ENCODE measurements around the gene SMURF1. TPM values are rescaled to one million over a fixed set of nuclear protein-coding genes. Genes with fewer than 3 reads are reported as not detected.

The SMURF1 gene
- polyA plus RNA-seq, 4 donors = 6.3 to 14.8 (median 8.5) TPM

- peaks cover 0 to 3% (median 1%) of the 10 kb centered on the region in 3 donors for H3K36me3 ChIP-seq (ENCODE audit: control insufficient read depth in 3 of 3, insufficient read depth in 2 of 3, low read depth in 1 of 3, low read length in 3 of 3)
- 60 to 78% (median 76%) methylated on average over 10 of the region's 10 CpGs for WGBS, 3 donors
- H3K9me3 ChIP-seq (ENCODE audit: control insufficient read depth in 2 of 2, insufficient read depth in 1 of 2, low read depth in 1 of 2, low read length in 1 of 2) = no peaks in the 10 kb centered on the region
- FAIRE-seq = no peak
- no peak overlapping the region for H3K27ac ChIP-seq (ENCODE audit: low read depth in 1 of 3, low read length in 2 of 3)
- no peak overlapping the region for H3K4me3 ChIP-seq (ENCODE audit: low read depth in 1 of 3, low read length in 3 of 3)
- DNase-seq = peak in 1 of 2 donors; percentile 32
- H3K4me1 ChIP-seq (ENCODE audit: control insufficient read depth in 3 of 3, insufficient read depth in 2 of 3, low read depth in 1 of 3, low read length in 2 of 3) = peaks cover 0 to 12% (median 5%) of the 10 kb centered on the region in 3 donors
- no peaks in the 10 kb centered on the region for H3K27me3 ChIP-seq (ENCODE audit: control insufficient read depth in 3 of 3, insufficient read depth in 3 of 3, low read length in 3 of 3)
Measured at GRCh38 chr7:99137411-99138180, 6.3 kb downstream of the SMURF1 start.

- 93 to 97% (median 93%) methylated on average over 4 of the region's 4 CpGs for WGBS, 3 donors
- FAIRE-seq (no peak), DNase-seq (no peak)
- Histone ChIP-seq H3K9me3 (ENCODE audit: control insufficient read depth in 2 of 2, insufficient read depth in 1 of 2, low read depth in 1 of 2, low read length in 1 of 2) (no peaks in the 10 kb centered on the region), H3K27ac (ENCODE audit: low read depth in 1 of 3, low read length in 2 of 3) (no peak overlapping the region), H3K27me3 (ENCODE audit: control insufficient read depth in 3 of 3, insufficient read depth in 3 of 3, low read length in 3 of 3) (no peaks in the 10 kb centered on the region), H3K36me3 (ENCODE audit: control insufficient read depth in 3 of 3, insufficient read depth in 2 of 3, low read depth in 1 of 3, low read length in 3 of 3) (peaks cover 0 to 1% (median 0%) of the 10 kb centered on the region in 3 donors), H3K4me3 (ENCODE audit: low read depth in 1 of 3, low read length in 3 of 3) (no peak overlapping the region), H3K4me1 (ENCODE audit: control insufficient read depth in 3 of 3, insufficient read depth in 2 of 3, low read depth in 1 of 3, low read length in 2 of 3) (peaks cover 0 to 16% (median 0%) of the 10 kb centered on the region in 3 donors)
Measured at GRCh38 chr7:99135938-99136337, 8.0 kb downstream of the SMURF1 start.

- WGBS, 3 donors = 59 to 61% (median 61%) methylated on average over 9 of the region's 9 CpGs
- H3K4me3 ChIP-seq (ENCODE audit: low read depth in 1 of 3, low read length in 3 of 3) = no peak overlapping the region
- H3K36me3 ChIP-seq (ENCODE audit: control insufficient read depth in 3 of 3, insufficient read depth in 2 of 3, low read depth in 1 of 3, low read length in 3 of 3) = peaks cover 0 to 1% (median 0%) of the 10 kb centered on the region in 3 donors
- DNase-seq (peak in 1 of 2 donors; percentile 36), FAIRE-seq (no peak)
- no peaks in the 10 kb centered on the region for H3K9me3 ChIP-seq (ENCODE audit: control insufficient read depth in 2 of 2, insufficient read depth in 1 of 2, low read depth in 1 of 2, low read length in 1 of 2)
- no peaks in the 10 kb centered on the region for H3K27me3 ChIP-seq (ENCODE audit: control insufficient read depth in 3 of 3, insufficient read depth in 3 of 3, low read length in 3 of 3)
- H3K4me1 ChIP-seq (ENCODE audit: control insufficient read depth in 3 of 3, insufficient read depth in 2 of 3, low read depth in 1 of 3, low read length in 2 of 3) = peaks cover 0 to 16% (median 0%) of the 10 kb centered on the region in 3 donors
- no peak overlapping the region for H3K27ac ChIP-seq (ENCODE audit: low read depth in 1 of 3, low read length in 2 of 3)
Measured at GRCh38 chr7:99133766-99134564, 9.9 kb downstream of the SMURF1 start.

- Histone ChIP-seq H3K27ac (ENCODE audit: low read depth in 1 of 3, low read length in 2 of 3) (peak overlapping the region in 1 of 3 donors; percentile 19), H3K4me1 (ENCODE audit: control insufficient read depth in 3 of 3, insufficient read depth in 2 of 3, low read depth in 1 of 3, low read length in 2 of 3) (peaks cover 0 to 16% (median 0%) of the 10 kb centered on the region in 3 donors), H3K36me3 (ENCODE audit: control insufficient read depth in 3 of 3, insufficient read depth in 2 of 3, low read depth in 1 of 3, low read length in 3 of 3) (peaks cover 0 to 1% (median 0%) of the 10 kb centered on the region in 3 donors), H3K27me3 (ENCODE audit: control insufficient read depth in 3 of 3, insufficient read depth in 3 of 3, low read length in 3 of 3) (no peaks in the 10 kb centered on the region), H3K4me3 (ENCODE audit: low read depth in 1 of 3, low read length in 3 of 3) (no peak overlapping the region), H3K9me3 (ENCODE audit: control insufficient read depth in 2 of 2, insufficient read depth in 1 of 2, low read depth in 1 of 2, low read length in 1 of 2) (no peaks in the 10 kb centered on the region)
- FAIRE-seq (no peak), DNase-seq (no peak)
- 71 to 89% (median 86%) methylated on average over 8 of the region's 8 CpGs for WGBS, 3 donors
Measured at GRCh38 chr7:99132595-99133321, 11.2 kb downstream of the SMURF1 start.

- Histone ChIP-seq H3K9me3 (ENCODE audit: control insufficient read depth in 2 of 2, insufficient read depth in 1 of 2, low read depth in 1 of 2, low read length in 1 of 2) (no peaks in the 10 kb centered on the region), H3K27ac (ENCODE audit: low read depth in 1 of 3, low read length in 2 of 3) (no peak overlapping the region), H3K4me3 (ENCODE audit: low read depth in 1 of 3, low read length in 3 of 3) (no peak overlapping the region), H3K4me1 (ENCODE audit: control insufficient read depth in 3 of 3, insufficient read depth in 2 of 3, low read depth in 1 of 3, low read length in 2 of 3) (peaks cover 0 to 17% (median 0%) of the 10 kb centered on the region in 3 donors), H3K27me3 (ENCODE audit: control insufficient read depth in 3 of 3, insufficient read depth in 3 of 3, low read length in 3 of 3) (no peaks in the 10 kb centered on the region), H3K36me3 (ENCODE audit: control insufficient read depth in 3 of 3, insufficient read depth in 2 of 3, low read depth in 1 of 3, low read length in 3 of 3) (peaks cover 0 to 3% (median 1%) of the 10 kb centered on the region in 3 donors)
- WGBS, 3 donors = 85 to 87% (median 86%) methylated on average over 2 of the region's 2 CpGs
- FAIRE-seq (no peak), DNase-seq (no peak)
Measured at GRCh38 chr7:99131290-99131689, 12.6 kb downstream of the SMURF1 start.

- Histone ChIP-seq H3K27ac (ENCODE audit: low read depth in 1 of 3, low read length in 2 of 3) (no peak overlapping the region), H3K36me3 (ENCODE audit: control insufficient read depth in 3 of 3, insufficient read depth in 2 of 3, low read depth in 1 of 3, low read length in 3 of 3) (peaks cover 0 to 3% (median 1%) of the 10 kb centered on the region in 3 donors), H3K9me3 (ENCODE audit: control insufficient read depth in 2 of 2, insufficient read depth in 1 of 2, low read depth in 1 of 2, low read length in 1 of 2) (no peaks in the 10 kb centered on the region), H3K4me3 (ENCODE audit: low read depth in 1 of 3, low read length in 3 of 3) (no peak overlapping the region), H3K27me3 (ENCODE audit: control insufficient read depth in 3 of 3, insufficient read depth in 3 of 3, low read length in 3 of 3) (no peaks in the 10 kb centered on the region), H3K4me1 (ENCODE audit: control insufficient read depth in 3 of 3, insufficient read depth in 2 of 3, low read depth in 1 of 3, low read length in 2 of 3) (peaks cover 0 to 29% (median 2%) of the 10 kb centered on the region in 3 donors)
- 96% methylated on average over 6 of the region's 6 CpGs for WGBS, 3 donors
- DNase-seq = no peak
- no peak for FAIRE-seq
Measured at GRCh38 chr7:99129536-99129935, 14.4 kb downstream of the SMURF1 start.

GRCh38 chr7:99129001-99129400 is 14.9 kb downstream of the SMURF1 start:
- Histone ChIP-seq H3K4me1 (ENCODE audit: control insufficient read depth in 3 of 3, insufficient read depth in 2 of 3, low read depth in 1 of 3, low read length in 2 of 3) (peaks cover 0 to 31% (median 6%) of the 10 kb centered on the region in 3 donors), H3K4me3 (ENCODE audit: low read depth in 1 of 3, low read length in 3 of 3) (no peak overlapping the region), H3K27ac (ENCODE audit: low read depth in 1 of 3, low read length in 2 of 3) (no peak overlapping the region), H3K9me3 (ENCODE audit: control insufficient read depth in 2 of 2, insufficient read depth in 1 of 2, low read depth in 1 of 2, low read length in 1 of 2) (no peaks in the 10 kb centered on the region), H3K36me3 (ENCODE audit: control insufficient read depth in 3 of 3, insufficient read depth in 2 of 3, low read depth in 1 of 3, low read length in 3 of 3) (peaks cover 0 to 3% (median 1%) of the 10 kb centered on the region in 3 donors), H3K27me3 (ENCODE audit: control insufficient read depth in 3 of 3, insufficient read depth in 3 of 3, low read length in 3 of 3) (no peaks in the 10 kb centered on the region)
- DNase-seq = no peak
- FAIRE-seq = no peak
- 85 to 90% (median 87%) methylated on average over 3 of the region's 3 CpGs for WGBS, 3 donors
